HuH-7.5 (cell line): ENCODE data around the gene PRKAG1.

ENCODE experiments used
- DNase-seq: peaks from one replicate; pipeline ENCODE4 v3.0.0; 2011; ENCODE audit warnings: low spot score

PRKAG1 gene

DNA sequence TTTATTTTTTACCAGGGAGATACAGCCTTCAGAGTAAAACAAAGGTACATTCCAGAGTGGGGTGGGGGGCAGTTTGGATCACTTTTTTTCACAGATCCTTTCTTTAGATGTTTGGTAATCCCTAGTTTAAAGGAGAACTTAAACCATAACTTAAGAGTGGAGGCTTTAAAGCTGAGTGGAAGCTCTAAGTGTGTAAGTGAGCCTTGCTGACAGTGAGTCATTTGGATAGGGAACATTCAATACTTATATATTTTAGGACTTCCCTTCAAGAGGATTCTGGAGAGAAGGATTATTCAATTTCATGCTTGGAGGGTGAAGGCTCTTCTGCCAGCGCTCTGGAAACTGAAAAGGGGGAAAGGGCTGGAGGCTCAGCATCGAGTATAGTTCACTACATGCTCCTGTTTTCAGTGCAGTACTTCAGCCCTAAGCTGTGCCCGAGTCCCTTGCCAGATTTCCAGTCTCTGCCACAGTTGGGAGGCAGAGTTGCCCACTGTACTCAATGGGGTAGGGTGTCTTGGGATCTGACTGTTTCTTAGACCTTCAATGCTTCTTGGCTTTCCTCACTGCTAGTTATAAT, 8.4 kb downstream of the PRKAG1 start:
- DNase-seq: no peak

DNA sequence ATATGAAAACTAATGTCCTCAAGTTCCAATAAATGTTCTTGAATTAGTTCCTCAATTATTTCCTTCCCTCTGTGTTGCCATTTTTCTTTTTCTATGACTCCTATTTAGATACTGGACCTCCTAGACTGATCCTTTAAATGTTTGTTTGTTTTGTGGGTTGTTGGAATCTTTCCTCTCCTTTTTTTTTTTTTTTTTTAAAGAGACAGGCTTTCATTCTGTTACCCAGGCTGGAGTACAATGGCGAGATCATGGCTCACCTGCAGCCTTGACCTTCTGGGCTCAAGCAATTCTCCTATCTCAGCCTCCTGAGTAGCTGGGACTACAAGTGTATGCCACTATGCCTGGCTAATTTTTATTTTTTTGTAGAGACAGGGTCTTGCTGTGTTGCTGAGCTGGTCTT, 9.6 kb downstream of the PRKAG1 start:
- no peak for DNase-seq

DNA sequence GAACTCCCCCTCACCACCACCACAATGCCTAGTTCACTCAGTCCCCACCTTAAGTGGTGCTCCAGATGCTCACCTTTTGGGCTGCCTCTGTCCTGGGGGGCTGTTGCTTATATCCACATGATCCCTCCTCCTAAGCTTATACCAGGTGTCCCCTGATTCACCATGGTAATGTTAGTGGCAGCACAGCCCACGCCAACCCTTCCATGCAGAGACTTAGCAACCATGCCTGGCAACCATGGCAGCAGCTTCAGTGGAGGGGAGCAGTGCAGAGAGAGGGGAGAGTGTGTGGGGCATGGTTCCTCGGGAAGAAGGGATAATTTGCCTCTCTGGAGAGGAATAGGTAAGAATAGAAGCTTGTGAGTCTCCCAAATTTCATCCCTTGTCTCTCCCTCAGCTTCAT, 18.2 kb downstream of the PRKAG1 start:
- no peak for DNase-seq

DNA sequence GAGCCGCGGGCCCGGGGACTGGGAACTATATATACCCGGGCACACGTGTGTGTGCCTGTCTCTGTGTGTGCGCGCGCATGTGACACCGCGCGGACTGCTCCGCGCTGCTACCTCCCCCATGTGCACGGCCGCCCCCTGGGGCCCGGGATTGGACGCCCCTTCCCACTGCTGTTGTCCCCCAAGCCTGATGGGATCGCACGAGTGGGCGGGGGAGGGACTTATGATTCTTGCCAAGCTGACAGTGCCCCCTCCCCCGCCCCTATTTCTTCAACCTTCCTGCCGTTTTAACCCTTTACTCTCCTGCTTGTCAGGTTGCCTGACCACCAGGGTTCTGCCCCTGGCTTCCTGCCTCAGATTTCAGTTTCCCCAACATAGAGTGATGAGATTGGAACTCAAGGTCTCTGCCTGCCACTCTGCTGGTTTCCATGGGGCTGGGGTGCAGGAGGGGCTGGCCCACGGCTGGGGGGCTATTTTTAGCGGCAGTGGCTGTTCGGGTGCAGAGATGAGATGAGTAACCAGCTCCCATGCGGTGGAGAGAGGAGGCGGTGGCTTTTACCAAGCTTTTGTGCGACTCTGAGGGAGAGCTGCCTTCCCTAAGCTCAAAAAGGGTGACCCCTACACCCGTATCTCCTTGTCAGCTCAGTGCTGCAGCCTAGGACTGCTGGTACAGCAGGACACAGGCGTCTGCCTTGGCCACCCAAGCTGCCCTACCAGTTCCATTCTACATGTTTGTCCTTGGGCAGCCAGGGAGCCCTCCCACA, 19.0 kb downstream of the PRKAG1 start, which contains the start of gene DDN:
TSS of gene DDN (minus strand) at position 5 of the 761 bp plus-strand sequence. CDS start 88 bp downstream, outside the sequence.
- peak; percentile 70 for DNase-seq

DNA sequence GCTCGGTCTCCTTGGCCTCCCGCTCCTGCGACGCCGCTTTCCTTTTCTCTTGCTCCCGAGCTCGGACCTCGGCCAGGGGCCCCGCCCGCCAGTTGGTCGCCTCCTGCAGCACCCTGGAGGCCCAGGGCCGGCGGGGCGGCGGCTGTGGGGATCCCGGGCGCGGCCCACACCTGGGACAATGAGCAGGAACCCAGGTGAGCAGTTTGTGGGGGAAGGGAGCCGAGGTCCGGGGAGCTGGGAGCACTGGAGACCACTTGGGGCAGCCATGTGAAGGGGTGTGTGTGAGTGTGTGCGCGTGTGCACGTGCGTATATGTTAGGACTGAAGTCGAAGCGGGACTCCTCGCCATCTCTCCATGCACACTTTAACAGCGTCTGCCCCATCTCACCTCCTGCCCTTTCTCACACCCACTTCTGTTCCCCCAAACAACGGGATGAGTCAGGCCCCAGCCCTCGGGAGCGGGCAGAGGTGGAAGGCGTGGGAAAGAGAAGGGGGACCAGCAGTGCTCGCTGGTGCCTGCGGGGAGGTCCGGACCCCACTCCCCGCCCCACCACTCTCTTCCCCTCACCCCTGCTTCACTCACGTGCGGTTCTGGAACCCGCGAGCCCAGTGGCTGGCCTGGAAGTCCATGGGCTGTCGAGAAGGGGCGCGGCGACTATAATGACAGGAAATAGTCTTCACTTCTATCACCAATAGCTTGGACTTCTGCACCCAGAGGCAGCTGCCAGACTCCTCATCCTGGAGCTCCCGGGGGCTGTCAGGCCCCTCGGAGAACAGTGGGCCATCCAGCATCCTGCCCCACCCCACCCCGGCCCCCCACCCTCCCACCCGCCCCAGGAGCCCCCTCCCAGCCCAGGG, 19.9 kb downstream of the PRKAG1 start:
- DNase-seq: peak; percentile 72

DNA sequence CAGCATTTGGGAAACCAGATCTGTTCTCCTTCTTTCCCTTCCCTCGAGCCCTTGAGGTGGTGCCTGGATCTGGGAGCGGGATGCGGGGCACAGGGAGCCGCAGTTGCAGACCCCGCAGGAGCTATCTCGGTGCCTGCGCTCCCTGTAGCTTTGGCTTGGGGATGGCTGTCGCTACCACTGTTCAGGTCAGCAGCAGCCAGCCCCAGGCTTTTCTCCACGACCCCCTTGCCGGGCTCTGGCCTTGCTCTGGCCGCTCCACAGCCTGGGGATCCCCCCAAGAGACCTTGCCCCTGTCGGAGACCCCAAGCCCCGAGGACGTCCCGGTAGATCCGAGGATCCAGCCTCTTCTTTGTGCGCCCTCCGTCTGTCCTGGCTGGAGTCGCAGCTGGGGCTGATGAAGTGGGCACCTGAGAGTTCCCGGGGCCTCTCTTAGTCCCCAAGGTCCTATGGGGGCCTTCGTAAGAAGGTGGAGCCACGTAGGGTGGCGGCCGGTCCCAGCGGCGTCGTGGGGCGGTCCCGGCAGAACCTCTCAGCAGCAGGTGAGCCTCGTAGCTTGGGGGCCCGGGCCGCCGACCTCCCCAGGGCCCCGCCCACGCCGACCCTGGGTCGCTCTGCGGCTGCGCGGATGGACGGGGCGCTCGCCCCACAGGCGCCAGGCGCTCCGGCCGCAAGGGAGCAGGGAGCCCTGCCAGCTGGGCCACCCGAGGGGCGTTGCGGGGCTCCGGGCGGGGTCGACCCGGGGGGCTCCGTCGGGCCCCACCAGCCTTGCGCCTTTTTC, 20.7 kb downstream of the PRKAG1 start:
- peak; percentile 96 for DNase-seq

DNA sequence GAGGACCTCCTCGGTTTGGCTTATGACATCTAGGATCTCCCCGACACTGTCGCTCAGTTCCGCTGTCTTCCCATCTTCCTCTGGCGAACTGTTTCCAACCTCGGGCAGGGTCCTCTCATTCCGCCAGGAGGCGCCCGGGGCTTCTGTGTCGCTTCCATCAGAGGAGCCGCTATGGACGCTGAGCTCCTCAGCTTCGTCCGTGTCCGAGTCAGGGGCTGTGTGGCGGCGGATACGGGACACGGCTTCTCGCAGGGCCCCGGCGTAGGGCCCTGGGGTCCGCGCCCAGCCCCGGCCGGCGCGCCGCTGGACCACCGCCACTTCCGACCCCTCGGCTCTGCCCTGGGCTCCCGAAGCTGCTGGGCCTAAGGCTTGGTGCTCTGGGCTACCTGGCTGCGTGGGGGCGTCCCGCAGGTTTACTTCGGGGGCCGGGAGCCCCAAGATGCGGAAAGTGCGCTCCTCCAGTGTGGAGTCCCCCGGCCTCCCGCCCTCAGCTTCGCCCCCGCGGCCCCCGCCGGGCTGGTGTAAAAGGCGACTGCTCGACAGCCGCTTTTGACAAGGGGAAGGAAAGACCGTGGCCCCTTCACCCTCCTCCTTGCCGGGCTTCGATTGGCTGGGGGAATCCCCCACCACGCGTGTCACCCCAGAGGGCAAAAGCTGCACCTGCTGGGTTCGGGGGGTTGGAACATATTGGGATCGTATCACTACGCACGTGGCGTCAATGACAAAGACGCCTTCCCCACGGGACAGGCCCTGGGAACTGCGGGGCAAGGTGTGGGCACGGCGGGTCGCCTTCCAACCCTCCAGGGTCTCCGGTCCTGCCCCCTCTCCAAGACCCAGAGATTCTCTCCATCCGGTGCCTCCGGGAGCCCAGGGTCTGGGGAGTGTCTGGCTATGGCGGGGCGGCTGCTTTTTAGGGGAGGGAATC, 21.5 kb downstream of the PRKAG1 start:
- peak; percentile 91 for DNase-seq

DNA sequence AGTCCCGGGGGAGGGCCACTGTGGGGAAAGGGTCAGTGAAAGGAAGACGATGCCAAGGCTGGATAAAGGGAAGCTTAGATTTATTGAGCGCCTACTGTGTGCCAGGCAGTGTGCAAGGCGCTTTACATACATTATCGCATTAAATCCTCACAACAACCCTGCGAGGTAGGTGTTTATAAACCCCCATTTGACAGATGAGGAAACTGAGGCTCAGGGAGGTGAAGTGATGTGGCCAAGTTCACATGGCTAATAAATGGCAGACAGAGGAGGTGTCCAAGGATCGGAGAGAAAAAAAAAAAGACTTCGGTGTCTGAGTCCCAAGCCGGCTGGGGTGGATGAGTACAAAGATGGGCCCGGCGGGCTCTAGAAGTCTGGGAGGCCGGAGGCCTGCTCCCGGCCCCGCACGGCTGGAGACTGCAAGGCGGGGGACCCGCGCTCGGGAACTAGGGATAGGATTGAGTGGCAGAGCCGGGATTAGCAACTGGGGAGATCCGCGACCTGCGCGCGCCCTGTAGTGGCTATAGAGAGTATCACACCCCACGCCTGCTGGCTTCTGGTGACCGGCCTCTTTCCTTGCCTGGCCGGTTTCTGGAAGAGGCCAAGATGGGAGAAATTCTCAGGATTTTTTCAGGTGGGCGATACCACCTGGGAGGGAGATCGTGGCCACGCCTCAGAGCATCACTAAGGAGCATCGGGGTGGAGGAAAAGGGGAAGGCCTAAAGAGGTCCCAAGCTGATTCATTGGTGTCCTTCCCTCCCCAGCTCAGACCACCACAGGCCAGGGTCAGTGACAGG, 23.3 kb downstream of the PRKAG1 start:
- DNase-seq: peak; percentile 99

DNA sequence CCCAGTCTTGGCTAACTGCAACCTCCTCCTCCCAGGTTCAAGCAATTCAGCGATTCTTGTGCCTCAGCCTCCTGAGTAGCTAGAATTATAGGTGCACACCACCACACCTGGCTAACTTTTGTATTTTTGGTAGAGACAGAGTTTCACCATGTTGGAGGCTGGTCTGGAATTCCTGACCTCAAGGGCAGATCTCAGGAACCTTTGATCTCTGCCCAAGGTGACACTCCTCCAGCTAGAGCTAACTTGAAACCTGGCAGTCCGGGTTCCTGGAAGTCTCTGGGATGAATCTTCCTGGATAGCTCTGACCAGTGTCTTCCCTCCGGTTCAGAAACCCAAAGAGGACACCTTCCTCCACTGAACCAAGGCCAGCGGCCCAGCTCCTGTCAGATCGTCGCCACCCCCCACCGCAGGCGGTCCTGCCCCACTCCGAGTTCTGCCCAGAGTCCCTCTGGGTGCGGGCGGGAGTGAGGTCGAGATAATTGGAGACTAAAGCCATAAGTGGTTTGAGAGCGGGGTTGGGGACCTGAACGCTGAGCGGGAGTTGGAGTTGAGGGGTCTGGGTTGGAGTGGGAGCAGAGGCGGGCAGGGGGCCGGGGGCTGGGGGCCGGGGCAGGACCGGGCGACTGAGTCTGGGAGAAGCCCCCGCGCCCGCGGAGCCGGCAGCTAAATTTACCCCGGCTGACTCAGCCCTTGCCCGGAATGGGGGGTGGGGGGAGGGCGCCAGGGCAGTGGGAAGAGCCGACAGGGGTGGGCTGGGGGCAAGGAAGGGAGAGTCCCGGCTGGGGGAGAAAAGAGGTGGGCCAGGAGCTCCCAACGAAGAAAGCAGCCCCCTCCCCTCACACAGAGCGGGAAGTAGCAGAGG, 24.1 kb downstream of the PRKAG1 start:
- DNase-seq: no peak

DNA sequence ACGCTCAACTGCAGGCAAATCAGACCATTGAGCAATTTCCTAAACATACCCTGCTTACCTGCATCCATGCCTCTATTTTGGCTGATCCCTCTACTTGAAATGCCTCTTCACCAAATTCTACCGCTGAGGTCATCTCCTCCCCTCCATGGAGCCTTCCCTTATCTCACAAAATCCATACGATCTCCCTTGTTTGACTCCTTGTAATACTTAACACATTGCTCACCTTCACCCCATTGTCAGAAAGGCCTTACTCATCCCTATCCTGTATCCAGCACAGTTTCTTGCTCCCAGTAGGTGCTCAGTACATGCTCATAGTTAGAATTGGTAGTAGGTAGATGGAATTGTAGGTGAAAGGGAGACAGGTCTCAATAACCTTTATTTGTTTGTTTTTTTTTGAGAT, 24.8 kb downstream of the PRKAG1 start:
- no peak for DNase-seq

DNA sequence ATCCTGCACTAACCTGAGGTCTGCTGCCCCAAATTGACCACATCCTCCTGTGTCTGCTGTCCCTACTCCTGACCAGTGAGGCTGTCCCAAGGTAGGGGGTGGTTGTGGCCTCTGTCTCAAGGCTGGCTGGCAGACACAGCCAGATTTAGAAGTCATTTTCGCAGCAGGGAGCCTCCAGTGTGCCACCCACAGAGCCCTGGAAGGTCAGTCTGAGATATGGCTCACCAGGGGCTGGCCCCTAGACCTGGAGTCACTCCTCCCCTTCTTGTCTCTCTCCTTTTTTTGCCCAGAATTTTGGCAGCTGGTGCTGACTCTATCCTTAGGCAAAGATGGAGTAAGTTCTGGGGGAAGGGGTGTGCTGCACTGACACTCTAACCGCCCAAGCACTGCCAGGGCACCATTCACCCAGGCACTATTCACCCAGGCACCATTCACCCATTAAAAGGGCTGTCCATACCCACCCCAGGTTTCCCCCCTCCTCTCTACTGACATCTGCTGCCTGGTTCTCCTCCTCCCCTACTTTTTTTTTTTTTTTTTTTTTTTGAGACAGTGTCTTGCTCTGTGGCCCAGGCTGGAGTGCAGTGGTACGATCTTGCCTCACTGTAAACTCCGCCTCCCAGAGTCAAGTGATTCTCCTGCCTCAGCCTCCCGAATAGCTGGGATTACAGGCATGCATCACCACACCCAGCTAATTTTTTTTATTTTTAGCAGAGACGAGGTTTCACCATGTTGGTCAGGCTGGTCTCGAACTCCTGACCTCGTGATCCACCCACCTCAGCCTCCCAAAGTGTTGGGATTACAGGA, 27.1 kb downstream of the PRKAG1 start:
- no peak for DNase-seq

DNA sequence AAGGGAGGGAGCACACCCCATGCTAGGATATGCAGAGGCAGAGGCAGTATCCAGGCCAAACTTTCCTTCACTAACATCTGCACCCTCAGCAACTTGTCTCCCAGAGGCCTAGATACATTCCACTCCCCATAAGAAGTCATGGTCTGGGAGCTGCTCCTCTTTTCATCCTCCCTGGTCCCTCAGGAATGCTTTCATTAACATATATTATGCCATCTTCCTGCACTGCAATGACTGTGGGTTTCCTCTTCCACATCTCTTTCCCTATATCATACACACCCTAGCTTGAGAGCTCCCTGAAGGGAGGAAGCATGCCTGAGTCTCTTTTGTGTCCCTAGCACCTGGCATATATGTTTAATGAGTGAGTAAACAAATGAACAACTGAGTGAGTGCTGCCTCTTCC, 28.0 kb downstream of the PRKAG1 start:
- DNase-seq: no peak

DNA sequence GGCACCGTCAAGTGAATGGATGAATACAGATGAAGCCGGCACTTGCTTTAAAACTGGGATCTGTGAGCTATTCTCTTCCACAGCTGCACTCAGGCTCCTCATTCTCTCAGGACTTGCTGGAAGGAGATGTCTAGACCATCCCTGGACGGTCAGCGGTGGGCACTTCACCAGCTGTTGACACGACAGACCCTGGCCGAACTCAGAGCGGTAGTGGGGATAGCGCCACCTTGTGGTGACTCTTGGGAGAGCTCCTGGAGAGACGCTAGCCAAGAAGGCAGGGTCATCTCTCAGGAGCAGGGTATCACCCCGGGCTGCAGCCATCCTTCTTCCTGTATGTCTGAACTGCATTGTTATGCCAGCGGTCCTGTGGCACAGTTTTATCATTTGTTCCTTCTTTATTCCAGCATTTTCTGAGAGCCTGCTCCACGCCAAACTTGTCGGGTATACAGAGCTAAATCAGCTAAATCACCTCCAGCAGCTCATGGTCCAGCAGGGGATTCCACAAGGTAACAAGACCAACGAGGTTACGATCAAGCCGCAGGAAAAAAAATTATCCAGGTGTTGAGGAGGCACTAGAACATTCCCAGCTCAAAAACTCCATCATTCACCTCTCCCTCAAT, 30.4 kb downstream of the PRKAG1 start:
- peak; percentile 94 for DNase-seq

DNA sequence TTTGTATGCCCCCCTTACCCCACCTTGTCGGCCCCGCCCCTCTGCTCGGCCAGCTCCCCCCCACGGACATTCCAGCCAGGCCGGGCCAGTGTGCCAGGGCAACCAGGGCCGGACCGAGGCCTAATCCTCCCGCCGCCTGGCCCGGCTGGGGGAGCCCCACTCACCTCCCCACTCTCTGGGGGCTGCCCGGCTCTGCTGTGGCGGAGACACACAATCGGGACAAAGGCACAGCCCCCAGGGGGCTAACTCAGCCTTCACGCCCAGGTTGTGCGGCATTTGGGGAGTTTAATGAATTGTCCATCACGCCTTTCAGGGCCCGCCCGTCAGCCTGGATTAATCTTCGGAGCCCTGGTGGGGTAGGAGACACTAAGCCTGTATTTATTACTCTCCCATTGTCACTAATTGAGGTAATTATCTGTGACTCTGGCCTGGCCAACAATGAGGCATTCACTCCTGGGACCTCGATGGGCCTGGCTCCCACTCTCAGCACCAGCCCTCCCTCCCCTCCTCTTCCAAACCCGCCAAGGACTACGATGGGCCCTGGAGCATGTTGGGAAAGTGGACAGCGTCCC, 31.8 kb downstream of the PRKAG1 start:
- DNase-seq: no peak

DNA sequence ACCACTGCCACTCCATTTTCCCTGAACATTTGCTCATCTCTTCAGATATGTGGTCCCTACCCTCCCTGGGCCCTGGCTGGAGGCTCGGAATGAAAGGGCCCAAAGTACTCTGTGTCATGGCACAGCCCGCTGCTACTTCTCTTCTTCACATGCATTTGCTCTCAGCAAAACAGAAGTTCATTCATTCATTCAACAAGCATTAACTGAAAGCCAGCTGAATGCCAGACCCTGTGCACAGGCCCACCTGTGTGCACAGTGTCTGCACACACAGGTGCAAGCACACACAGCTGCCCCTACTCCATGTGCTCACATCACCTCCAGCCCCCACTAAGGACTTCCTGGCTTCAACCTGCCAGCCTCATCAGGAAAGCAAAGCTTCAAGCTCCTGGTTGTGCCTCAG, 32.7 kb downstream of the PRKAG1 start:
- no peak for DNase-seq

DNA sequence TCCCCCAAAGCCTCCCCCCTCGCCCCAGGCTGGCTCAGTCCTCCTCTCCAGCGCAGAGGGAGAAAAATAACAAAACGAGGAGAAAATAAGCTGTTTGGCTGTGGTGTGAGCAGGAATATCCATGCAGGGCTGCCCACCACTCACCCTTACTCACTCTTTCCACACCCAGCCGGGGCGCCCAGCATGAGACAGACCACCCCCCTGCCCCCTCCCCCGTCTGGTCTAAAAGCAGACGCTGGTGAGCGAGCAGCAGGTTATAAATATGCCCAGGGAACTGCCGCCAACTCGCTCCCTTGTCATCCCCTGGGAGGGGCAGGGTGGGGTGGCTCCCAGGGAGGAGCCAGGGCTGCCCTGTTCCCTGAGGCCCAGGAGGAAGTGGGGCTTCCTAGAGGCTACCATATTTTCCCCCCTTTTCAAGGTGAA, 33.1 kb downstream of the PRKAG1 start:
- DNase-seq: no peak

DNA sequence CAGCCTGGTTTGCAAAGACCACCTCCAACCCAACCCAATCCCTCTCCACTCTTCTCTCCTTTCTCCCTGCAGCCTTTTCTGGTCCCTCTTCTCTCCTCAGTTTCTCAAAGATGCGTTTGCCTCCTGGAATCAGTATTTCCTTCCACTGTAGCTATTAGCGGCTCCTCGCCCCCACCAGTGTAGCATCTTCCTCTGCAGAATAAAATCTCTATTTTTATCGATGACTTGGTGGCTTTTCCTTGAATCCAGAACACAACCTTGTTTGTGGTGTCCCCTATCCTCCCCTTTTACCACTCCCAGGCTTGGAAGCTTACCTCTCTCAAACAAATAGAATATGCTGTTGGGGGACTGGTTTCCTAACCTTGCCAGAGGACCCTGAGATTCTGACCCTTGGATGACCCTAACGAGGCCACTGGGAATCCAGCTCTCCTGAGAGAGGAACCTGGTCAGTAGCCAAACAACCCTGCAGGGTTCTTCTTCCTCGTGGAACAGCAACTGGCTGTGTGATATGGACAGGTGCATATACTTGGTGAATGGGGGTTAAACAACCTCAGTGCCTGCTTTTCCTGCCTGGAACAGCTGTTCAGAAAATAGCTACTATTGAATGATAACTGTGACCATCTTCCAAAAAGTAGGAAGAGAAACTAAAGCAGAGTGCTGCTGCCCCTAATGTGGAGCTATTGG, 36.0 kb downstream of the PRKAG1 start:
- DNase-seq: no peak
